Liver (tissue), 9 donors: ENCODE results near the gene ZFP36L1. TPM values are rescaled to one million over a fixed set of nuclear protein-coding genes. Genes with fewer than 3 reads are reported as not detected.

ENCODE experiments used
- DNase-seq: peaks from one replicate; pipeline ENCODE4 v3.0.0-alpha.2; 2017; ENCODE audit warnings: low spot score
- H3K27ac ChIP-seq, 2 donors: one replicate each; pipeline ENCODE4 v1.7.0; 2013; ENCODE audit warnings: inconsistent platforms in 2 of 2, low read length in 2 of 2, control low read depth in 1 of 2, low read depth in 1 of 2, mild to moderate bottlenecking in 1 of 2
- H3K27me3 ChIP-seq, 4 donors: one replicate each; pipeline versions ENCODE4 v1.6.1 to v1.7.0; 2013; ENCODE audit warnings: low read length in 3 of 4, inconsistent platforms in 1 of 4, mild to moderate bottlenecking in 1 of 4, moderate library complexity in 1 of 4; ENCODE audit not compliant: control insufficient read depth in 4 of 4, insufficient read depth in 4 of 4
- H3K36me3 ChIP-seq, 4 donors: one replicate each; pipeline versions ENCODE4 v1.6.1 to v1.7.0; 2013; ENCODE audit warnings: low read length in 3 of 4, mild to moderate bottlenecking in 3 of 4, low read depth in 1 of 4, moderate library complexity in 1 of 4; ENCODE audit not compliant: control insufficient read depth in 4 of 4, insufficient read depth in 3 of 4
- H3K4me1 ChIP-seq, 4 donors: one replicate each; pipeline versions ENCODE4 v1.6.1 to v1.7.0; 2013; ENCODE audit warnings: low read length in 3 of 4, mild to moderate bottlenecking in 3 of 4, moderate library complexity in 1 of 4; ENCODE audit not compliant: control insufficient read depth in 4 of 4, insufficient read depth in 4 of 4
- H3K4me3 ChIP-seq, 3 donors: one replicate each; pipeline versions ENCODE4 v1.6.1 to v1.7.0; 2013; ENCODE audit warnings: low read length in 3 of 3, control low read depth in 1 of 3, low read depth in 1 of 3, mild to moderate bottlenecking in 1 of 3
- H3K9ac ChIP-seq, 2 donors: one replicate each; pipeline ENCODE4 v1.7.0; 2013; ENCODE audit warnings: low read length in 2 of 2, mild to moderate bottlenecking in 2 of 2, moderate library complexity in 2 of 2, control low read depth in 1 of 2, low read depth in 1 of 2
- H3K9me3 ChIP-seq, 4 donors: one replicate each; pipeline versions ENCODE4 v1.6.1 to v1.7.0; 2013; ENCODE audit warnings: low read length in 3 of 4; ENCODE audit not compliant: control insufficient read depth in 4 of 4
- EGR1 ChIP-seq, 2 donors: IDR thresholded peaks; 2 replicates each; pipeline ENCODE4 v1.6.1; 2016 to 2018; ENCODE audit warnings: antibody characterized with exemption in 2 of 2, low read depth in 2 of 2
- GABPA ChIP-seq, 2 donors: IDR thresholded peaks in 1 of 2; conservative IDR thresholded peaks in 1 of 2; 2 replicates each; pipeline ENCODE4 v1.6.1; 2016; ENCODE audit warnings: antibody characterized with exemption in 2 of 2, mild to moderate bottlenecking in 1 of 2, moderate library complexity in 1 of 2
- HNF4A ChIP-seq, 2 donors: conservative IDR thresholded peaks; 2 replicates each; pipeline ENCODE4 v1.6.1; 2016; ENCODE audit warnings: antibody characterized with exemption in 2 of 2, mild to moderate bottlenecking in 2 of 2
- HNF4G ChIP-seq: IDR thresholded peaks from 2 replicates; pipeline ENCODE4 v1.6.1; 2016; ENCODE audit warnings: antibody characterized with exemption
- NR2F2 ChIP-seq: IDR thresholded peaks from 2 replicates; pipeline ENCODE4 v1.6.1; 2016; ENCODE audit warnings: antibody characterized with exemption
- RAD21 ChIP-seq, 2 donors: IDR thresholded peaks; 2 replicates each; pipeline ENCODE4 v1.6.1; 2016; ENCODE audit warnings: antibody characterized with exemption in 2 of 2, mild to moderate bottlenecking in 2 of 2
- RXRA ChIP-seq, 2 donors: IDR thresholded peaks; 2 replicates each; pipeline ENCODE4 v1.6.1; 2017 to 2018; ENCODE audit warnings: antibody characterized with exemption in 2 of 2, mild to moderate bottlenecking in 1 of 2
- SP1 ChIP-seq: IDR thresholded peaks from 2 replicates; pipeline ENCODE4 v1.6.1; 2018; ENCODE audit warnings: antibody characterized with exemption, mild to moderate bottlenecking
- YY1 ChIP-seq: IDR thresholded peaks from 2 replicates; pipeline ENCODE4 v1.6.1; 2016; ENCODE audit warnings: antibody characterized with exemption, mild to moderate bottlenecking
- WGBS: extraction: QIAGEN DNeasy Blood & Tissue Kit; methylation state at CpG from one replicate; pipeline ENCODE4 v1.1.7; 2013; 5-methylcytosine and 5-hydroxymethylcytosine counted together
- polyA plus RNA-seq, 2 donors: library from polyadenylated mRNA; stranded (reverse) in 1 of 2; unstranded in 1 of 2; fragments of 200-250 nt in 1 of 2; fragments of >200 nt in 1 of 2; fragmentation: Nextera tagmentation in 1 of 2; extraction: Ambion mirVana in 1 of 2; gene quantifications; one replicate each; pipeline versions ENCODE4 v1.2.1 to v1.2.3, GENCODE V29; 2013 to 2015
- total RNA-seq, 2 donors: library from RNA; depleted of rRNA; stranded (reverse); fragments of >200 nt; gene quantifications; one replicate each; pipeline ENCODE4 v1.2.3, GENCODE V29; 2014
- TF ChIP-seq, protein P1 (sequence below): IDR thresholded peaks from 2 replicates; pipeline ENCODE4 v1.6.1; 2016; ENCODE audit warnings: antibody characterized with exemption
- TF ChIP-seq, protein P2 (sequence below): IDR thresholded peaks from 2 replicates; pipeline ENCODE4 v1.6.1; 2016; ENCODE audit warnings: antibody characterized with exemption
- TF ChIP-seq, protein P3 (sequence below): IDR thresholded peaks from 2 replicates; pipeline ENCODE4 v1.6.1; 2016; ENCODE audit warnings: antibody characterized with exemption
- TF ChIP-seq, protein P4 (sequence below): IDR thresholded peaks from 2 replicates; pipeline ENCODE4 v1.6.1; 2016; ENCODE audit warnings: antibody characterized with exemption, mild to moderate bottlenecking
- TF ChIP-seq, protein P5 (sequence below): fragments of 150-350 bp; IDR thresholded peaks from 2 replicates; pipeline ENCODE4 v1.5.1; 2017; ENCODE audit warnings: improper control_type of control experiment, low read depth, low read length; ENCODE audit not compliant: missing input control
- donor health status: healthy.
- donor health status: healthy.
- donor health status: healthy.
- donor health status: healthy.
- donor health status: healthy.

ZFP36L1 gene
- total and polyA plus RNA-seq, 4 donors: 25.0 to 170 (median 69.5) TPM

DNA sequence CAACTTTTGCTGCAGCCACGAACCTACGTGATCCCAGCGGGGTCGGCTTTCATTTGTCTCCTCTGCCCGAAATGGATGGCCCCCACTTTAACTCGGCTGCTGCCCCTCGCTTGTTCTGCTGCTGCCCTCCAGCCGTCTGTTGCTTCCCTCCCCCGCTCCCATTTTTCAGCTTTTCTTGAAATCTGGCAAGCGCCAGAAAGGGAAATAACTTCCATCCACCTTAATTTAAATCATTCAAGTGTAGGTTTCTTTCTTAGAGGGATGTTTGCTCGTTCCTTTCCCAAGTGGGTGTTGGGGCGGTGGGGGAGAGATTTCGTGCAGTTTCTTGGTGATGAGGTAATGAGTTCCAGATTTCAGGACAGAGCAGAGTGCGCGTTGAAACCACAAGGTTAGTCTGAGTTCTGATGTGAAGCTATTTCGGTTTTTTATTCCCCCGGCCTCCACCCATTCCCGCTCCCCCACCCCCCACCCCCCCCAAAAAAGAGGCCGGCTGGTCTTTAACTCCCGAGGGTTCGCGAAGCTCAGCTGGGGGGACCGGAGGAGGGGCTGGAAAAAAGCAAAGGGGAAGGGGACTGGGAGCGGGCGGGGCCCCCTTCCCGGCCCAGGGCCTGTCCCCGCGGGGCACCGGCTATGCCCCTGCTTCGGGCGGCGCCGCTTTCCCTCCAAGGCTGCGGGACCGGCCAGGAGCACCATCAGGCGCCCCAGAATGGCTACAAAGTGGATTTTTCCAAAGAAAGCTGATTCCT is 2.2 kb upstream of the ZFP36L1 start:
- peak; percentile 58 for DNase-seq
- H3K36me3 ChIP-seq: peaks cover 0 to 6% (median 2%) of the 10 kb centered on the region in 4 donors
- H3K4me3 ChIP-seq: peak overlapping the region; percentile 64 to 76 (median 75)
- H3K9ac ChIP-seq: peak overlapping the region; percentile 98 to 99
- H3K4me1 ChIP-seq: peaks cover 0 to 6% (median 2%) of the 10 kb centered on the region in 4 donors
- TF ChIP-seq, protein P1, sequence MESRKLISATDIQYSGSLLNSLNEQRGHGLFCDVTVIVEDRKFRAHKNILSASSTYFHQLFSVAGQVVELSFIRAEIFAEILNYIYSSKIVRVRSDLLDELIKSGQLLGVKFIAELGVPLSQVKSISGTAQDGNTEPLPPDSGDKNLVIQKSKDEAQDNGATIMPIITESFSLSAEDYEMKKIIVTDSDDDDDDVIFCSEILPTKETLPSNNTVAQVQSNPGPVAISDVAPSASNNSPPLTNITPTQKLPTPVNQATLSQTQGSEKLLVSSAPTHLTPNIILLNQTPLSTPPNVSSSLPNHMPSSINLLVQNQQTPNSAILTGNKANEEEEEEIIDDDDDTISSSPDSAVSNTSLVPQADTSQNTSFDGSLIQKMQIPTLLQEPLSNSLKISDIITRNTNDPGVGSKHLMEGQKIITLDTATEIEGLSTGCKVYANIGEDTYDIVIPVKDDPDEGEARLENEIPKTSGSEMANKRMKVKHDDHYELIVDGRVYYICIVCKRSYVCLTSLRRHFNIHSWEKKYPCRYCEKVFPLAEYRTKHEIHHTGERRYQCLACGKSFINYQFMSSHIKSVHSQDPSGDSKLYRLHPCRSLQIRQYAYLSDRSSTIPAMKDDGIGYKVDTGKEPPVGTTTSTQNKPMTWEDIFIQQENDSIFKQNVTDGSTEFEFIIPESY: no peak
- TF ChIP-seq, protein P2, sequence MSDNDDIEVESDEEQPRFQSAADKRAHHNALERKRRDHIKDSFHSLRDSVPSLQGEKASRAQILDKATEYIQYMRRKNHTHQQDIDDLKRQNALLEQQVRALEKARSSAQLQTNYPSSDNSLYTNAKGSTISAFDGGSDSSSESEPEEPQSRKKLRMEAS: no peak
- TF ChIP-seq, protein P3, sequence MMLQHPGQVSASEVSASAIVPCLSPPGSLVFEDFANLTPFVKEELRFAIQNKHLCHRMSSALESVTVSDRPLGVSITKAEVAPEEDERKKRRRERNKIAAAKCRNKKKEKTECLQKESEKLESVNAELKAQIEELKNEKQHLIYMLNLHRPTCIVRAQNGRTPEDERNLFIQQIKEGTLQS: peak; percentile 8
- TF ChIP-seq HNF4G (no peak), RAD21 (IDR thresholded peaks at IDR 0.05) (no peak)
- TF ChIP-seq, protein P4, sequence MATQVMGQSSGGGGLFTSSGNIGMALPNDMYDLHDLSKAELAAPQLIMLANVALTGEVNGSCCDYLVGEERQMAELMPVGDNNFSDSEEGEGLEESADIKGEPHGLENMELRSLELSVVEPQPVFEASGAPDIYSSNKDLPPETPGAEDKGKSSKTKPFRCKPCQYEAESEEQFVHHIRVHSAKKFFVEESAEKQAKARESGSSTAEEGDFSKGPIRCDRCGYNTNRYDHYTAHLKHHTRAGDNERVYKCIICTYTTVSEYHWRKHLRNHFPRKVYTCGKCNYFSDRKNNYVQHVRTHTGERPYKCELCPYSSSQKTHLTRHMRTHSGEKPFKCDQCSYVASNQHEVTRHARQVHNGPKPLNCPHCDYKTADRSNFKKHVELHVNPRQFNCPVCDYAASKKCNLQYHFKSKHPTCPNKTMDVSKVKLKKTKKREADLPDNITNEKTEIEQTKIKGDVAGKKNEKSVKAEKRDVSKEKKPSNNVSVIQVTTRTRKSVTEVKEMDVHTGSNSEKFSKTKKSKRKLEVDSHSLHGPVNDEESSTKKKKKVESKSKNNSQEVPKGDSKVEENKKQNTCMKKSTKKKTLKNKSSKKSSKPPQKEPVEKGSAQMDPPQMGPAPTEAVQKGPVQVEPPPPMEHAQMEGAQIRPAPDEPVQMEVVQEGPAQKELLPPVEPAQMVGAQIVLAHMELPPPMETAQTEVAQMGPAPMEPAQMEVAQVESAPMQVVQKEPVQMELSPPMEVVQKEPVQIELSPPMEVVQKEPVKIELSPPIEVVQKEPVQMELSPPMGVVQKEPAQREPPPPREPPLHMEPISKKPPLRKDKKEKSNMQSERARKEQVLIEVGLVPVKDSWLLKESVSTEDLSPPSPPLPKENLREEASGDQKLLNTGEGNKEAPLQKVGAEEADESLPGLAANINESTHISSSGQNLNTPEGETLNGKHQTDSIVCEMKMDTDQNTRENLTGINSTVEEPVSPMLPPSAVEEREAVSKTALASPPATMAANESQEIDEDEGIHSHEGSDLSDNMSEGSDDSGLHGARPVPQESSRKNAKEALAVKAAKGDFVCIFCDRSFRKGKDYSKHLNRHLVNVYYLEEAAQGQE: no peak
- TF ChIP-seq, protein P5, sequence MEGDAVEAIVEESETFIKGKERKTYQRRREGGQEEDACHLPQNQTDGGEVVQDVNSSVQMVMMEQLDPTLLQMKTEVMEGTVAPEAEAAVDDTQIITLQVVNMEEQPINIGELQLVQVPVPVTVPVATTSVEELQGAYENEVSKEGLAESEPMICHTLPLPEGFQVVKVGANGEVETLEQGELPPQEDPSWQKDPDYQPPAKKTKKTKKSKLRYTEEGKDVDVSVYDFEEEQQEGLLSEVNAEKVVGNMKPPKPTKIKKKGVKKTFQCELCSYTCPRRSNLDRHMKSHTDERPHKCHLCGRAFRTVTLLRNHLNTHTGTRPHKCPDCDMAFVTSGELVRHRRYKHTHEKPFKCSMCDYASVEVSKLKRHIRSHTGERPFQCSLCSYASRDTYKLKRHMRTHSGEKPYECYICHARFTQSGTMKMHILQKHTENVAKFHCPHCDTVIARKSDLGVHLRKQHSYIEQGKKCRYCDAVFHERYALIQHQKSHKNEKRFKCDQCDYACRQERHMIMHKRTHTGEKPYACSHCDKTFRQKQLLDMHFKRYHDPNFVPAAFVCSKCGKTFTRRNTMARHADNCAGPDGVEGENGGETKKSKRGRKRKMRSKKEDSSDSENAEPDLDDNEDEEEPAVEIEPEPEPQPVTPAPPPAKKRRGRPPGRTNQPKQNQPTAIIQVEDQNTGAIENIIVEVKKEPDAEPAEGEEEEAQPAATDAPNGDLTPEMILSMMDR: peak; percentile 6
- no peaks in the 10 kb centered on the region for H3K27me3 ChIP-seq
- peak overlapping the region; percentile 99 to 100 for H3K27ac ChIP-seq
- WGBS: under 1% methylated on average over 36 of the region's 36 CpGs
- no peaks in the 10 kb centered on the region for H3K9me3 ChIP-seq

DNA sequence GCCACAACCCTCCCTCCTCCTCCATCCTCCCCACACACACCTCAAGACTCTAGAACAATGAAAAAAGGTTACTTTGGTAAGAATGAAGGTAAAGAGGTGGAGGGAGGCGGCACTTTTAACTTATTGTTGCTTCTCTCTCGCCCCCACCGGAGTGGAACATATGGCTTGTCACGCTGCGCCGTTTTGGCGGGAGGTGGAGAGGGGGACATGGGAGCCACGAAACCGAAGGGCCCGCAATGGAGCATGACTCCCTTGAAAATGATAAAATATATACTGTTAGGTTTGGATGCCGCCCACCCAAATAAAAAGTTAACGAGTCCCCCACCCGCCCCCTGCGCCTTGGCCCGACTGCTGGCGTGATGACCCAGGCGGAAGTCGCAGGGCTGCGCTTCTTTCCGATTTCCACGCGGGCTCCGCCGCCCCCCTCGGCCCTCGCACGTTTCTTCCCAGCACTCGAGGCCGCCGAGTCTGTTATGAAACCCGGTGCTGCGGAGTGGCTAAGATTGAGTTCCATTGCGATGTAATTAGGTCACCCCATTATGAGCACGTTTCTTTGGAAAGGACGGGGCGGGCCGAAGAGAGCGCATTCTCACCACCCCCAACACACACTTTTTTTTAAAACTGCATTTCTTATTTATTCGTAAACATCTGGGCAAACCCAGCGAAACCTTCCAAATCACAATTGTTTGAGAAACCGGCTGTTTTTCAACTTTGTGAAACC is 1.4 kb upstream of the ZFP36L1 start:
- Histone ChIP-seq H3K27ac (peak overlapping the region; percentile 99 to 100), H3K4me1 (peaks cover 2 to 11% (median 4%) of the 10 kb centered on the region in 4 donors)
- TF ChIP-seq, protein P3: peak; percentile 18
- TF ChIP-seq HNF4A (conservative IDR thresholded peaks at IDR 0.05) (peak in 1 of 2 donors; percentile 34), GABPA (IDR thresholded peaks at IDR 0.05 in 1 of 2, conservative IDR thresholded peaks at IDR 0.05 in 1 of 2) (peak in 1 of 2 donors; percentile 39), YY1 (peak; percentile 92), NR2F2 (peak; percentile 14), EGR1 (IDR thresholded peaks at IDR 0.05; ENCODE audit: low read depth in 2 of 2) (peak; percentile 36 to 63), RAD21 (IDR thresholded peaks at IDR 0.05) (peak in 1 of 2 donors; percentile 37), RXRA (IDR thresholded peaks at IDR 0.05) (peak; percentile 52 to 59), SP1 (peak; percentile 65)
- TF ChIP-seq, protein P5: no peak
- TF ChIP-seq, protein P1: peak; percentile 26
- TF ChIP-seq, protein P2: peak; percentile 79

More for the DNA sequence above, 1.4 kb upstream of the ZFP36L1 start:
- H3K4me3 ChIP-seq: peak overlapping the region; percentile 64 to 77 (median 75)
- peak; percentile 76 for DNase-seq
- no peaks in the 10 kb centered on the region for H3K27me3 ChIP-seq
- under 1% methylated on average over 41 of the region's 41 CpGs for WGBS
- no peaks in the 10 kb centered on the region for H3K9me3 ChIP-seq
- H3K9ac ChIP-seq: peak overlapping the region; percentile 82 to 99
- H3K36me3 ChIP-seq: peaks cover 0 to 6% (median 2%) of the 10 kb centered on the region in 4 donors
